PC-3 (cell line): ENCODE measurements around the gene TFEB. TPM values are rescaled to one million over a fixed set of nuclear protein-coding genes. Genes with fewer than 3 reads are reported as not detected.

ENCODE experiments used
- ATAC-seq: fragments of 200-7000 bp; cut with Tn5 transposase; 2 replicates; pipeline ENCODE4 v1.9.1; 2020; ENCODE audit warnings: mild to moderate bottlenecking, moderate library complexity
- BruUV-seq: library from RNA; stranded (reverse); fragments of 400-500 nt; replicated peaks from 2 replicates; lab custom pipeline; 2021; lab: Mats Ljungman, UMichigan
- CTCF ChIA-PET: fragments of 300-600 bp; sonication (Branson Sonifier 250); formaldehyde crosslinking; loops from one replicate; lab custom pipeline; 2022; ENCODE audit warnings: antibody characterized with exemption; lab: Charles Lee
- POLR2A ChIA-PET: fragments of 300-600 bp; sonication (Branson Sonifier 250); formaldehyde crosslinking; loops from one replicate; lab custom pipeline; 2022; ENCODE audit warnings: antibody characterized with exemption; ENCODE audit not compliant: unreplicated experiment; lab: Charles Lee
- DNase-seq: peaks from one replicate; pipeline ENCODE4 v3.0.0-alpha.2; 2015
- H2AFZ ChIP-seq: fragments of 300-600 bp; sonication (generic); 2 replicates; pipeline ENCODE4 v1.6.0; 2016; ENCODE audit warnings: antibody characterized with exemption, low read length
- H3F3A ChIP-seq: fragments of 300-600 bp; sonication (generic); one replicate; pipeline ENCODE4 v1.6.0; 2017; ENCODE audit warnings: antibody characterized with exemption, low read length, control low read depth, mild to moderate bottlenecking; ENCODE audit not compliant: unreplicated experiment
- H3K27ac ChIP-seq: fragments of 300-600 bp; sonication (generic); 2 replicates; pipeline ENCODE4 v1.5.1; 2016; ENCODE audit warnings: mild to moderate bottlenecking, low read length
- H3K27me3 ChIP-seq: fragments of 300-600 bp; sonication (generic); 2 replicates; pipeline ENCODE4 v1.6.1; 2016; ENCODE audit warnings: low read length, mixed read lengths
- H3K36me3 ChIP-seq: fragments of 300-600 bp; sonication (generic); 2 replicates; pipeline ENCODE4 v1.6.1; 2016; ENCODE audit warnings: low read depth, mixed run types, low read length, mixed read lengths
- H3K4me1 ChIP-seq: fragments of 300-600 bp; sonication (generic); 2 replicates; pipeline ENCODE4 v1.5.1; 2016; ENCODE audit warnings: low read length; ENCODE audit not compliant: insufficient read depth
- H3K4me2 ChIP-seq: fragments of 300-600 bp; sonication (generic); 2 replicates; pipeline ENCODE4 v1.6.0; 2016; ENCODE audit warnings: low read length
- H3K4me3 ChIP-seq: fragments of 300-600 bp; sonication (generic); 2 replicates; pipeline ENCODE4 v1.5.1; 2016; ENCODE audit warnings: mild to moderate bottlenecking, low read length, mixed read lengths
- H3K79me2 ChIP-seq: fragments of 300-600 bp; sonication (generic); 2 replicates; pipeline ENCODE4 v1.6.1; 2017; ENCODE audit warnings: low read length, mixed read lengths
- H3K9ac ChIP-seq: fragments of 300-600 bp; sonication (generic); 2 replicates; pipeline ENCODE4 v1.6.0; 2016; ENCODE audit warnings: mild to moderate bottlenecking, low read length
- H3K9me2 ChIP-seq: fragments of 300-600 bp; sonication (generic); replicated peaks from 2 replicates; pipeline ENCODE4 v1.6.1; 2016; ENCODE audit warnings: mixed run types, low read length, mixed read lengths
- H3K9me3 ChIP-seq: fragments of 300-600 bp; sonication (generic); 2 replicates; pipeline ENCODE4 v1.6.1; 2016; ENCODE audit warnings: low read length, mixed read lengths
- H4K20me1 ChIP-seq: fragments of 300-600 bp; sonication (generic); 2 replicates; pipeline ENCODE4 v1.6.1; 2016; ENCODE audit warnings: low read length, mixed read lengths
- EZH2 ChIP-seq: fragments of 300-600 bp; sonication (generic); IDR thresholded peaks from one replicate; pipeline ENCODE4 v1.6.1; 2017; ENCODE audit warnings: antibody characterized with exemption, mild to moderate bottlenecking, low read length; ENCODE audit not compliant: unreplicated experiment
- EZH2phosphoT487 ChIP-seq: fragments of 300-600 bp; sonication (generic); IDR thresholded peaks from 2 replicates; pipeline ENCODE4 v1.6.1; 2018; ENCODE audit warnings: mild to moderate bottlenecking, antibody characterized with exemption, low read length, borderline replicate concordance
- intact Hi-C: fragments of 100-400 bp; cut with micrococcal nuclease; formaldehyde crosslinking; loops from 2 replicates; pipeline ENCODE4 v1.9.0; 2023
- total RNA-seq: library from RNA; depleted of rRNA; stranded (reverse); fragments of >200 nt; gene quantifications from 2 replicates; pipeline ENCODE4 v1.2.3, GENCODE V29; 2014
- TF ChIP-seq, protein P1 (sequence below): fragments of 300-600 bp; sonication (generic); conservative IDR thresholded peaks from 2 replicates; pipeline ENCODE4 v1.5.1; 2017; ENCODE audit warnings: antibody characterized with exemption, low read depth, mild to moderate bottlenecking, low read length

Gene TFEB
- total RNA-seq, 1 experiment from 2014 or later: 4.2 TPM

DNA sequence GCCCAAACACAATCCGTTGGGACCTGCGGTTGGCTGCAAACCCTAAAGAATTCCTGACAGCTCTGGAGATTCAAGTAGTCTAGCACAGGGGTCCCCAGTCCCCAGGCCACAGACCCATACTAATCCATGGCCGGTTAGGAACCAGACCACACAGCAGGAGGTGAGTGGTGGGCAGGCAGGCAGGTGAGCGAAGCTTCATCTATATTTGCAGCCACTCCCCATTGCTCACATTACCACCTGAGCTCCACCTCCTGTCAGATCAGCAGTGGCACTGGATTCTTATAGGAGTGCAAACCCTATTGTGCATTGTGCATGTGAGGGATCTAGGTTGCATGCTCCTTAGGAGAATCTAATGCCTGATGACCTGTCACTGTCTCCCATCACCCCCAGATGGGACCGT, 16.6 kb downstream of the TFEB start:
- intact Hi-C loops: no loop called here
- CTCF ChIA-PET: no interaction called here

DNA sequence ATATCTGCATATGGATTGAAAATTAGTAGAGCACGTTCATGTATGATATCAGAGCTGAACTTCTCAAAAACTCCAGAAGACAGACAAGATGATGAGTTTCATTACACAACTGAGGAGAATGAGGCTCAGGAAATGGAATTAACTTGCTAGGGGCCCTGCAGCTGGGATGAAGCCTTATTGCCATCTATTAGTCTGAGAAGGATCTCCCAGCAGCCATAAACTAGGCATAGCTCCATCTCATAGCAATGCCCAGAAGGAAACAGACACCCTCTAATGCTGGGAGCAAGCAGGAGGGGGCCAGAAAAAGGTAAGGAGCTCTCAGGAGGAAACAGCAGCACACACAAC, 18.0 kb downstream of the TFEB start:
- no peak overlapping the region for H3K4me2 ChIP-seq
- no peak overlapping the region for H3K27ac ChIP-seq
- no peaks in the 10 kb centered on the region for H3F3A ChIP-seq
- no peaks in the 10 kb centered on the region for H3K36me3 ChIP-seq
- TF ChIP-seq EZH2phosphoT487 (no peak), EZH2 (no peak)
- TF ChIP-seq, protein P1, sequence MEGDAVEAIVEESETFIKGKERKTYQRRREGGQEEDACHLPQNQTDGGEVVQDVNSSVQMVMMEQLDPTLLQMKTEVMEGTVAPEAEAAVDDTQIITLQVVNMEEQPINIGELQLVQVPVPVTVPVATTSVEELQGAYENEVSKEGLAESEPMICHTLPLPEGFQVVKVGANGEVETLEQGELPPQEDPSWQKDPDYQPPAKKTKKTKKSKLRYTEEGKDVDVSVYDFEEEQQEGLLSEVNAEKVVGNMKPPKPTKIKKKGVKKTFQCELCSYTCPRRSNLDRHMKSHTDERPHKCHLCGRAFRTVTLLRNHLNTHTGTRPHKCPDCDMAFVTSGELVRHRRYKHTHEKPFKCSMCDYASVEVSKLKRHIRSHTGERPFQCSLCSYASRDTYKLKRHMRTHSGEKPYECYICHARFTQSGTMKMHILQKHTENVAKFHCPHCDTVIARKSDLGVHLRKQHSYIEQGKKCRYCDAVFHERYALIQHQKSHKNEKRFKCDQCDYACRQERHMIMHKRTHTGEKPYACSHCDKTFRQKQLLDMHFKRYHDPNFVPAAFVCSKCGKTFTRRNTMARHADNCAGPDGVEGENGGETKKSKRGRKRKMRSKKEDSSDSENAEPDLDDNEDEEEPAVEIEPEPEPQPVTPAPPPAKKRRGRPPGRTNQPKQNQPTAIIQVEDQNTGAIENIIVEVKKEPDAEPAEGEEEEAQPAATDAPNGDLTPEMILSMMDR: no peak
- no TSS peak for BruUV-seq
- ATAC-seq (no peak), DNase-seq (no peak)
- no peaks in the 10 kb centered on the region for H3K9me3 ChIP-seq
- CTCF ChIA-PET: no interaction called here
- H3K27me3 ChIP-seq: no peaks in the 10 kb centered on the region
- peaks cover 20% of the 10 kb centered on the region for H3K4me1 ChIP-seq
- no peak overlapping the region for H3K4me3 ChIP-seq
- POLR2A ChIA-PET: no interaction called here
- no peaks in the 10 kb centered on the region for H3K79me2 ChIP-seq
- H4K20me1 ChIP-seq: no peaks in the 10 kb centered on the region
- intact Hi-C loops: no loop called here
- H3K9ac ChIP-seq: no peak overlapping the region
- H2AFZ ChIP-seq: no peak overlapping the region
- H3K9me2 ChIP-seq: no peaks in the 10 kb centered on the region

More for the DNA sequence above, 16.6 kb downstream of the TFEB start:
- Histone ChIP-seq H3K4me1 (peaks cover 6% of the 10 kb centered on the region), H3K9me2 (no peaks in the 10 kb centered on the region), H3K27me3 (no peaks in the 10 kb centered on the region), H3K36me3 (no peaks in the 10 kb centered on the region), H3K9ac (no peak overlapping the region), H3K79me2 (no peaks in the 10 kb centered on the region), H3K9me3 (no peaks in the 10 kb centered on the region), H3K4me3 (no peak overlapping the region), H3K27ac (no peak overlapping the region), H3F3A (no peaks in the 10 kb centered on the region), H2AFZ (no peak overlapping the region), H3K4me2 (no peak overlapping the region), H4K20me1 (no peaks in the 10 kb centered on the region)
- POLR2A ChIA-PET: no interaction called here
- no peak for DNase-seq
- ATAC-seq: no peak
- TF ChIP-seq, protein P1: no peak
- TF ChIP-seq EZH2phosphoT487 (no peak), EZH2 (no peak)
- BruUV-seq: no TSS peak

DNA sequence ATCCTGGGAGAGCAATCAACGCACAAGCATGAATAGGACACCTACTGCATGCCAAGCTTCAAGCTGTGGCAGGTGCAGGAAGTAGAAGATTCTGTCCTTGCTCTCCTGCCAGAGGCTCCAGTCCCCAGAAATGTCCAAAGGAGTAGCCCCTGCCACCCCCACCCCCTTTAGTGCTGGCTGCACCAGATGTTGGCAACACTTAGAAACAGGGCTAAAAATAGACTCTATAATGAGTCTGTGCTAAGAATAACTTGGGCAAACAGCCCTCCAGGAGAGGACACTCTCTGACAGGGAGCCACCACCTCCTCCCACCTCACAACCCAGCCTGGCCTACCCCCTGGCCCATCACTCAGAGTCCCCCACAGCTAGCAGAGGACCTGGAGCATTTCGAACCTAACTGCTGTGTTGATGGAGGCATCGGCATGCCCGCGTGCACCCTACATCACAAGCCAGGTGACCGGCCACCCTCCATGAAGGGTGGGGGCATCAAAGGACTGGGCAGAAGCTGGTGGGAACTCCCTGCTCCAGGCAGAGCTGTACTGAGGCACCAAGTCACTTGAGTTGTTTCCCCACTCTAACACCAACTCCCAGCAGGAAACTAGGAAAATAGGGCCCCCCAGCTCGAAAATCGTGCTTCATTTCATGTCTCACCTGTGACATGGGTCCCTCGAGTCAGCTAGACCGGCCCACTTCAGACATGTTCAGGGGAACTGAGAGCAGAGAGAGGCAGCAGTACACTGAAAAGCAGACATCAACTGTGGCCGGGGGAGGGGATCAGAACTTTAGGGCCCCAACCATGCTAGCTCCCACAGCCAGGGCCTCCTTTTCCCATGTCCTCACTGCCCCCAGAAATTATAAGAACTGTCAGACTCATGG, 18.7 kb downstream of the TFEB start:
- Histone ChIP-seq H3K79me2 (no peaks in the 10 kb centered on the region), H3K4me3 (no peak overlapping the region), H4K20me1 (no peaks in the 10 kb centered on the region), H3K9ac (no peak overlapping the region), H3K4me1 (peaks cover 22% of the 10 kb centered on the region), H3K36me3 (no peaks in the 10 kb centered on the region), H2AFZ (no peak overlapping the region), H3K27ac (no peak overlapping the region), H3K4me2 (no peak overlapping the region), H3K27me3 (no peaks in the 10 kb centered on the region), H3K9me2 (no peaks in the 10 kb centered on the region), H3K9me3 (no peaks in the 10 kb centered on the region), H3F3A (no peaks in the 10 kb centered on the region)
- DNase-seq (no peak), ATAC-seq (no peak)
- BruUV-seq: no TSS peak
- intact Hi-C loops: no loop called here
- POLR2A ChIA-PET: no interaction called here
- CTCF ChIA-PET: no interaction called here
- TF ChIP-seq EZH2phosphoT487: no peak
- TF ChIP-seq EZH2: no peak
- TF ChIP-seq, protein P1: no peak
